NCI-H82 treated with DMSO at 0.1 percent for 48 hours (cell line): ENCODE measurements around the gene IFNW1.
"Not testable (repeated sequence)": the region's sequence is repeated elsewhere in the genome, so short reads cannot be mapped to it uniquely, and the experiment has no call there.

ENCODE experiments used
- DNase-seq: peaks from one replicate; lab custom pipeline; 2025; ENCODE audit not compliant: unreplicated experiment; lab: John Stamatoyannopoulos, UW

The IFNW1 gene

GRCh38 chr9:21141427-21141882 is at the start of gene IFNW1:
Gene IFNW1 (minus strand): TSS chr9:21141832. CDS start chr9:21141570, 262 bp downstream.
- DNase-seq = no peak

DNA sequence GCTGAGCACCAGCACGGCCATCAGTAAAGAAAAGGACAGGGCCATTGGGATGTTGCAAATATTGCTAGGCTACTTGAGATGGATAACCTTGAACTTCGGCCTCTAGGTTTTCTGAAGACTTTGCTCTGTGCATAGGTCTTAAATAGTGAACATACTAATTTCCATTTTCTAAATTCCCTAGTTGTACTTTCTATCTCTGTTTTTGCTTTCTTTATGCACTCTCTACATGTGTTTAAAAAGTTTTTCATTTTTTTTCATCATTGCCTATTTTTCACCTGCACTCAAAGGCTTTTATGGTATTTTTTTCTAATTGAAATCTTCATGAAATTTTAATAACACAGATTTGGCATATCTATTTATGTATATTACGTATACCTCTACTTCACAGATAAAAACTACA is 45.9 kb upstream of the IFNW1 start, which contains the start of gene IFNA4:
Gene IFNA4, minus strand, starts transcription at position 101 of the 400 bp plus-strand sequence. Its CDS starts 56 bp downstream, at position 45.
- DNase-seq = not testable (repeated sequence)

DNA sequence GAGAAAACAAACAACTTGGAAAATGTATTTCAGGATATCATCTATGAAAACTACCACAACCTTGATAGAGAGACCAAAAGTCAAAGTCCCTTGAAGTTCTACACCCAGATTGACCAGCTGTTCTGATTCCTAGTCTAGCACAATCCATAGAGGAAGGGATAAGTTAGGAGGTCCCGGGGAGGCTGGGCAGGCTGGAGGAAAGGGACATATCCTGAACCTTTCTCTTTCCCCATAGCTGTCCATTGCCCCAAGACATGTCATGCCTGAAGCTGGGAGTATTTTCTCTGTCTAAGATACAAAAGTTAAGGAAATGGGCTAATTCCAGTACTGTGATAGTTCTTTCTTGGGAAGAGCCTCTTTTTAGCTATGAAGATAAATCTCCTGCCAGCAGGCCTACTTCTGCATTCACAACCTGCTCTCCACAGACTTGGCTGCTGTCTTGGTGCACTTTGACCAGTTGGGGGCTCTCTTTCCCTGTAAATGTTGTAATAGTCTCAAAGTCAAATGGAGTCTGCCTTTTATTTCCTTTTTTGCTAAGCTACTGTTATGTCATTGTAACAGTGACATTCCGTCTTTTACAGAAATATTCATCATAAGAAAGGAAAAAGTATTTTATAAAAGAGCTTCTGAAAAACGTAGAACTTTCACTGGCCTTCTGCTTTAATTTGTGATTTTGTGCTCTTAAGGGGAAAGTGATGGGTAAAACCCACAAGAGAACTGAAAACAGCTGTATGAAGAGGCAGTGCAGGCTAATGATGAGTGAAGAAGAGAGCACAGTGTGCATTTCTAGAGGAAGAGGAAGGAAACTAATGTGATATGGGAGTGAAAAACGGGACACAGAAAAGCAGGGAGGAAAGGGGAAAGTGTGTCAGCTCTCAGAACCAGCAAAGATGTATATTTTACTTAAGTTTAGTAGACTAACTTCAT is 41.4 kb upstream of the IFNW1 start:
- DNase-seq = not testable (repeated sequence)

- no peak for DNase-seq
These were observed 33.0 kb upstream of the IFNW1 start for GRCh38 chr9:21174671-21175070.

DNA sequence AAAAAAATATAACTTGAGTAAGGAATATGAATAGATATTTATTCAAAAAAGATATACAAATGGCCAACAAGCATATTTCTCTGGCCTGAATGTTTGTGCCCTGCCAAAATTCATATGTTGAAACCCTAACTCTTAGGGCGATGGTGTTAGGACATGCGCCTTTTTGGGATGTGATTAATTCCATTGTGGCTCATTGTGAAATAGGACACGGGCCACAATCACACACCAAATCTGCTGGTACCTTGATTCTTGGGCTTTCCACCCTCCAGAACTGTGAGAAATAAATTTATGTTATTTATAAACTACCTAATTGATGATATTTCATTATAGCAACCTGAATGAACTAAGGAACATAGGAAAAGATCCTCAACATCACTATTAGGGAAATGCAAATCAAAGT is 30.5 kb upstream of the IFNW1 start:
- DNase-seq = no peak

GRCh38 chr9:21171351-21171750 is 29.7 kb upstream of the IFNW1 start:
- DNase-seq = no peak

DNA sequence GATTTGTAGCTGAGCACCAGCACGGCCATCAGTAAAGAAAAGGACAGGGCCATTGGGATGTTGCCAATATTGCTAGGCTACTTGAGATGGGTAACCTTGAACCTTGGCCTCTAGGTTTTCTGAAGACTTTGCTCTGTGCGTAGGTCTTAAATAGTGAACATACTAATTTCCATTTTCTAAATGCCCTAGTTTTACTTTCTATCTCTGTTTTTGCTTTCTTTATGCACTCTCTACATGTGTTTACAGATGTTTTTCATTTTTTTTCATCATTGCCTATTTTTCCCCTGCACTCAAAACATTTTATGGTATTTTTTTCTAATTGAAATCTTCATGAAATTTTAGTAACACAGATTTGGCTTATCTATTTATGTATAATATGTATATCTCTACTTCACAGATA is 24.9 kb upstream of the IFNW1 start, which contains the start of gene IFNA21:
Gene IFNA21, minus strand, starts transcription at position 101 of the 400 bp plus-strand sequence. Its CDS starts 48 bp downstream, at position 53.
- not testable (repeated sequence) for DNase-seq

- no peak for DNase-seq
These were observed 23.9 kb upstream of the IFNW1 start for GRCh38 chr9:21165516-21165915.

DNA sequence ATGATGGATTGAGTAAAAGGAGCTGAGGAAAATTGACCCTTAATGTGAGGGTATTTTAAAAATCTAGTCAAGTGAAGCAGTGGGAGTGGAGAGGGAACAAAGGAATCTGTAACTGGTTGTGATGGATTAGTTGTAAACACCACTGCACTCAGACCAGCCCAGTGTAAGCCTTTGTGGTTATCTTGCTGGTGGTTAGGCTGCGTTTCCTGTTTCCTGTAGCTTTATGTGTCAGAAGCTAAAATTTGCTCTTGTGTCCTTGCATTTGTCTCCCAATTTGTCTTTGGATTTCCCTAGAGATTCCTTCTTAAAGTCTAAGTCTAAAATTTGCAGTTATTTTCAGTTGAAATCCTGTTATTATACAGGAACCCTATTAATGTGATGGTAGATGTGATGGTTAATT is 18.5 kb upstream of the IFNW1 start:
- no peak for DNase-seq

GRCh38 chr9:21155501-21155900 is 13.9 kb upstream of the IFNW1 start:
- no peak for DNase-seq

GRCh38 chr9:21154018-21154608 is 12.5 kb upstream of the IFNW1 start:
- no peak for DNase-seq

GRCh38 chr9:21153336-21154017 is 11.8 kb upstream of the IFNW1 start:
- no peak for DNase-seq

DNA sequence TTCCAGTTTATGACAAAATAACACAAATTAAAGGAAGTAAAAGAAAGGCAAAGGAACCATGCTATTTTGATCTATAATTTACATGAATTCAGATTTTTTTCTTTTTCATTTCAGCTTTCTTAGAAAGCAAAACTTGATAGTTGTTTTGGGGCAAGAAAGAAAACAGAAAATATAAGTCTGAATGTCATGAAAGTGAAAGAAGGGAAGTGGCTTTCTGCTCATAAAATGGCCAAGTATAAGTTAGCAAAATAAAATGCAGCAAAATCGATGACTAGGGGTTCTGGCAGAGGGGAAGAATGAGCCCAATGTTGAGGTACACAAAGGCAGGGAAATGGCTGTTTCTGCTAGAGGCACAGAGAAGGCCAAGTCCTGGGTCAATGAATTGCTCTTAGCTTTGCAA is 3.0 kb upstream of the IFNW1 start:
- no peak for DNase-seq

GRCh38 chr9:21137020-21137419 is 4.6 kb downstream of the IFNW1 start:
- DNase-seq = no peak

- no peak for DNase-seq
These were observed 5.9 kb downstream of the IFNW1 start for GRCh38 chr9:21135736-21136135.

DNA sequence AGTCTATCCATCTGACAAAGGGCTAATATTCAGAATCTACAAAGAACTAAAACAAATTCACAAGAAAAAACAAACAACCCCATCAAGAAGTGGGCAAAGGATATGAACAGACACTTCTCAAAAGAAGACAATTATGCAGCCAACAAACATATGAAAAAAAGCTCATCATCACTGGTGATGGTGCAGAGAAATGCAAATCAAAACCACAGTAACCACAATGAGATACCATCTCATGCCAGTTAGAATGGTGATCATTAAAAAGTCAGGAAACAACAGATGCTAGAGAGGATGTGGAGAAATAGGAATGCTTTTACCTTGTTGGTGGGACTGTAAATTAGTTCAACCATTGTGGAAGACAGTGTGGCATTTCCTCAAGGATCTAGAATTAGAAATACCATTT is 13.4 kb downstream of the IFNW1 start:
- not testable (repeated sequence) for DNase-seq

GRCh38 chr9:21121595-21122251 is 19.9 kb downstream of the IFNW1 start:
- no peak for DNase-seq

GRCh38 chr9:21121079-21121478 is 20.6 kb downstream of the IFNW1 start:
- DNase-seq = no peak

- no peak for DNase-seq
These were observed 22.4 kb downstream of the IFNW1 start for GRCh38 chr9:21119093-21119770.

GRCh38 chr9:21114311-21114710 is 27.3 kb downstream of the IFNW1 start:
- no peak for DNase-seq
